Esophagus muscularis mucosa (tissue), 3 donors: ENCODE measurements around the gene TMA7B.

ENCODE experiments used
- CTCF ChIP-seq, 3 experiments: fragments of 200-600 bp in 2 of 3; fragments of 450-650 bp in 1 of 3; sonication (generic) in 2 of 3; IDR thresholded peaks; one replicate each; pipeline ENCODE4 v1.5.1; 2017 to 2019; ENCODE audit warnings: antibody characterized with exemption in 3 of 3, mild to moderate bottlenecking in 2 of 3, moderate library complexity in 1 of 3
- POLR2A ChIP-seq: fragments of 450-650 bp; IDR thresholded peaks from one replicate; pipeline ENCODE4 v1.6.1; 2017; ENCODE audit warnings: antibody characterized with exemption, moderate library complexity, mild to moderate bottlenecking, low read depth
- POLR2AphosphoS5 ChIP-seq, 2 donors: sonication (generic); formaldehyde crosslinking; IDR thresholded peaks; one replicate each; pipeline ENCODE4 v1.6.1; 2017; ENCODE audit warnings: antibody characterized with exemption in 2 of 2

DNA sequence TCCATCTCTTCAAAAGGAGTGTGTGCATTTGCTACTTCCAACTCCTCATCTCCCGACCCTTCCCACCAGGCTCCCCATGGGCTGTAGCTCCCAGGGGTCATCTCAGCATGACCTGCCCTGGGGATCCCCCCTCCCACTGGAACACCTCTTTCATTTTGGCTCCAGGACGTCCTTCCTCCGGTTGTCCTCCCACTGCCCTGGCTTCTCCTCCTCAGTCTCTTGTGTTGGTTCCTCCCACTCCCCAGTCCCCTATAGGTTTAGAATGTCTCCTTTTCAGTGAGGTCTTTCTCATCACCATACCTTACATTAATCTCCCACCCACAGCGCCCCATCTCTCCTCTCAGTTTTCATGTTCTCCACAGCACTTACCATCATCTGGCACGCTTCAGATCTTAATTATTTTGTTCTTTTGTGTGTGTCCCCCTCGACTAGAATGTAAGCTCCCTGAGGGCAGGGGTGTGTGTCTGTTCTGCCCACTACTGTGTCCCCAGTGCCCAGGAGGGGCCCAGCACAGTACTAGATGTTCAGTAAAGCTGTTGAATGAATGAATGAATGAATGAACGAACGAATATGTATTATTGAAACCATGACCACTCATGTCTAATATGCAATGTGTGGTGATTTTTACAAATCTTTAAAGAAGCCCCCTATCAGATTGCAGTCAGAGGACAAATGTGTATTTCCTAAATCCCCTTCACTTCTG, 2.0 kb upstream of the TMA7B start:
- no peak for TF ChIP-seq CTCF (IDR thresholded peaks at IDR 0.05)
- TF ChIP-seq POLR2A = no peak
- TF ChIP-seq POLR2AphosphoS5 (IDR thresholded peaks at IDR 0.05) = no peak
